DMS114 treated with DMSO at 0.1 percent for 48 hours (cell line): ENCODE data around the gene USP13.
"Not testable (repeated sequence)": the region's sequence is repeated elsewhere in the genome, so short reads cannot be mapped to it uniquely, and the experiment has no call there.

Source experiments
- DNase-seq: peaks from one replicate; lab custom pipeline; 2025; ENCODE audit not compliant: unreplicated experiment; lab: John Stamatoyannopoulos, UW

USP13 gene, protein sequence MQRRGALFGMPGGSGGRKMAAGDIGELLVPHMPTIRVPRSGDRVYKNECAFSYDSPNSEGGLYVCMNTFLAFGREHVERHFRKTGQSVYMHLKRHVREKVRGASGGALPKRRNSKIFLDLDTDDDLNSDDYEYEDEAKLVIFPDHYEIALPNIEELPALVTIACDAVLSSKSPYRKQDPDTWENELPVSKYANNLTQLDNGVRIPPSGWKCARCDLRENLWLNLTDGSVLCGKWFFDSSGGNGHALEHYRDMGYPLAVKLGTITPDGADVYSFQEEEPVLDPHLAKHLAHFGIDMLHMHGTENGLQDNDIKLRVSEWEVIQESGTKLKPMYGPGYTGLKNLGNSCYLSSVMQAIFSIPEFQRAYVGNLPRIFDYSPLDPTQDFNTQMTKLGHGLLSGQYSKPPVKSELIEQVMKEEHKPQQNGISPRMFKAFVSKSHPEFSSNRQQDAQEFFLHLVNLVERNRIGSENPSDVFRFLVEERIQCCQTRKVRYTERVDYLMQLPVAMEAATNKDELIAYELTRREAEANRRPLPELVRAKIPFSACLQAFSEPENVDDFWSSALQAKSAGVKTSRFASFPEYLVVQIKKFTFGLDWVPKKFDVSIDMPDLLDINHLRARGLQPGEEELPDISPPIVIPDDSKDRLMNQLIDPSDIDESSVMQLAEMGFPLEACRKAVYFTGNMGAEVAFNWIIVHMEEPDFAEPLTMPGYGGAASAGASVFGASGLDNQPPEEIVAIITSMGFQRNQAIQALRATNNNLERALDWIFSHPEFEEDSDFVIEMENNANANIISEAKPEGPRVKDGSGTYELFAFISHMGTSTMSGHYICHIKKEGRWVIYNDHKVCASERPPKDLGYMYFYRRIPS

DNA sequence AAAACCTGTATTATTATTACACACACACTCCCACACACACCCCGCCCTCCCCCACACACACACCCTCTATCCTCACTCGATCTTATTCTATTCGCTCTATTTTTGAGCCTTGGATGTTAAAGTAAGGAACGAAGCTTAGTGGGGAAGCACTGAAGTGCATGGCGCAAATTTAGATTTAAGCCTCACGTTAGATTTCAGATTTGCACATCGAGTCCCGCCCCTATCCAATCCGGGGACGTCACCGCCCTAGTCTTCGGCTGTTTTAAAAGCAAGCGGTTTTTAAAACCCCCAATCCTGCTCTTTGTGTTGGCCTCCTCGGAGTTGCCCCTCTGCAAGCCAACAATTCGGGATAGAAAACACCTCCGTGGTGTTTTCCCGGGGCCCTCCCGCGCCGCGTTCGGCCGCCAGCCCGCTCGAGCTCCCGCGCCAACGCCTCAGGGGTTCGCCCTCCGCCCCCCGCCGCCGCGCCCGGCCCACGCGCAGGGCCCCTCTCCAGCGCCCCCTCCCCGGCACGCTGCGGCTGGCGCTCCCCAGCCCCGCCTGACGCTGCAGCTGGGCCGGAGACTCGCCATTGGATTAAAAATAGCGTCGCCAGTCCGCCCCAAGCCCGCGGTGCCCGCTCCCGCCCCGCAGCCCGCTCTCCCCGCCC lies at the start of gene USP13:
Gene USP13 (plus strand): TSS at position 594 of the 649 bp plus-strand sequence. CDS start 186 bp downstream, outside the sequence.
- DNase-seq, result peak; percentile 68

DNA sequence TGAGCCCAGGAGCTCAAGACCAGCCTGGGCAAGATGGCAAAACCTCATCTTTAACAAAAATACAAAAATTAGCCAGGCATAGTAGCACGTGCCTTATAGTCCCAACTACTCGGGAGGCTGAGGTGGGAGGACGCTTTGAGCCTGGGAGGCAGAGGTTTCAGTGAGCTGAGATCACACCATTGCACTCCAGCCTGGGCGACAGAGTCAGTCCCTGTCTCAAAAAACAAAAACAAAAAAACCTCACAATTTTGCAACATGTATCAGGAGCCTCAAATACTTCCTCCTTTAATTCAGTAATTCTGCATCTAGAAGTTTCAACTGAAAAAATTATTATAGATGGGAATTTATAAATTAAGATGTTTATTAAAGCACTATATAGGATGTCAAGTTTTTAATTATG lies 49.5 kb upstream of the USP13 start:
- no peak for DNase-seq

DNA sequence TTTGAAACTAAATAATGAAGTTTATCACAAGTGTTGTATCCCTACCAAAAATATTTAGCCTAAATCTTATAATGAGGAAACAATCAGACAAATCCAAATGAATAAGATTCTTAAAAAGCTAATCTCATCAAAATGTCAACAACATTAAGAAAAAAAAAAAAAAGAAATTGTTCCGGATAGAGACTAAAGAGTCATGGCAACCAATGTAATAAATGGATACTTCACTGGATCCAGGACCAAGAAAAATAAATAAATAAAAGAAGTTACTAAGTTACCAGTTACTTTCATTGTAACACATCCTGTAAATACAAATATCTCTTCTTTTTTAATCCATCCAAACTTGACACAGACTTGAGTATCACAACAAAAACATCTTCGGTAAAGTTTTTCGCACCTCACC lies 49.0 kb upstream of the USP13 start:
- peak; percentile 55 for DNase-seq

DNA sequence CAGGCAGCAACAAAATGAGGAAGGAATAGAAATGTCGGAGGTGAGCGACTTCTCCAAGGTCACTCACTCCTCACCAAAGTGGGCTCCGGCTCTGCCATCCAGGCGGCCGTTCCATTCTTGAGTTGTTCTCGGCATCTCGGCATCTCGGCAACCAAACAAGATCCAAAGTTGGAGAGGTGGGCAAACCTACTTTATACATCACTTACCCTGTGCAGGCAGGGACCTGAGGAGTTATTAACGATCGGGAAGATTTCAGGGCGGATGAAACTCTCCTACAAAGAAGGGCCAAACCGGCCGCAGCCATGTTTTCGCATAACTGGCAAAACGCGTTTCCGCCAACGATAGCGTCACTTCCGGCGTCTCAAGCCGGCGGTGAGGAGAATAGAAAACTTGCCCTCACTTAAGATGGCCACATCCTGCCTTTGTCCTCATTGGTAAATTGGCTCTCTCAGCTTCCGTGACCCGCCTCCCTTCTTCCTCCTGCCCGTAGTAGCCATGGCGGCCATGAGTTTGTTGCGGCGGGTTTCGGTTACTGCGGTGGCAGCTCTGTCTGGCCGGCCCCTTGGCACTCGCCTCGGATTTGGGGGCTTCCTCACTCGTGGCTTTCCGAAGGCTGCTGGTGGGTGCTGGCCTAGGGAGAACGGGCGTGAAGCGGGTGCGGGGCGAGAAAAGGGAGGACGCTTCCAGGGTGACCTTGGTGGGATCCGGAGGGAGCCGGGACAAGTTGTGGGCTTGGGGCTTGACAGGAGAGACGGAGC lies 48.3 kb upstream of the USP13 start, which contains the start of the genes MRPL47 and NDUFB5:
Gene MRPL47 (minus strand): TSS at position 318 of the 758 bp plus-strand sequence. CDS start 14 bp downstream, at position 304.
Gene NDUFB5 (plus strand): TSS at position 474 of the 758 bp plus-strand sequence. CDS start 22 bp downstream, at position 496.
- peak; percentile 97 for DNase-seq

DNA sequence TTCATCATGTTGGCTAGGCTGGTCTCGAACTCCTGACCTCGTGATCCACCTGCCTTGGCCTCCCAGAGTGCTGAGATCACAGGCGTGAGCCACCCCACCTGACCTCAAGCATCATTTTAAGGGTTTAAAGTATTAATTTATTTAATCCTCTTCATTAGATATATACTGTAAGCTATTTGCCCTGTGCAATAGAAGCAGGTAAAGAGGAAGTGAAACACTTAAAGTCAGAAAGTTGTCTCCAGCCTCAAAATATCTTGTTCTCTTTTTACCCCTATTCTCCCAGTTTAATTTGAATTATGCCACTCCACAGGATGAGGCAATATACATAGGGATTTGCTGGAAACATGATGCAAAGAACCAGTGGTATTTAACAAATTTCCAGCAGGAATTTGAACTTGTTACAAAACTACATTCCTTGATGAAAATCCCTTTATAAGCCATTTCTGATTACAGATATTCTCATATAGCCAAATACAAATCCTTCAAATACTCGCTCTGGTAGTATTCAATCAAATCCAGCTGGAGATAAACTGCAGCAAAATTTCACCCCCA lies 46.2 kb upstream of the USP13 start:
- DNase-seq, result no peak

DNA sequence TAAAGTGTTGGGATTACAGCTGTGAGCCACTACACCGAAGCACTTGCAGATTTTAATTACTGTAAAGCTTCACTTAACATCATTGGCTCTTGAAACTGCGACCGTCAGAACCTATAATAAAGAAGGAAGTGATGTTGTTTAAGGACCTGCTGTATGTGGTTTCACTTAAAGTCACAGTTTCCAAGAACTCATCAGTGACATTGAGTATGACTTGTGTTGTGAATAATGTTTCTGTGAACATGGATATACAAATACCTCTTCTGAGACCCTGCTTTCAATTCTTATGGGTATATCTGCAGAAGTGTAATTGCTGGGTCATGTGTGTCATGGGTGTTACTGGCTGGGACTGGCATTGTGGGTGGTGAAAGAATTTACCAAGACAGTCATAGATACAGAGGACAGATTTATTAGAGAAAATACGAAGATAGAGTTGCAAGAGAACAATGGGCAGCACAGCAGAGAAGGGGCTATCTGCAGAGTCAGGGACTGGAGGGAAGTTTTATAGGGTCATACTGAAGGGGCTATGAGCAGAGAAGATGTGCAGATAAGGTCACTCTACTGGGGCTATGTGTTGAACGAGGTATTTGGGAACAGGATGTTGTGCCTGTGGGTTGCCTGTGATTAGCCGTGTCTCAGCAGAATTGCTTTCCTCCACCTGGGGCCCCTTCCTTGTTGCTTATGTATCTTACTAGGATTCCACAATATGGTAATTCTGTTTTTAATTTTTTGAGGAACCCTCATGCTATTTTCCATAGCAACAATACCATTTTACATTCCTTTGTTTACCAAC lies 43.7 kb upstream of the USP13 start:
- DNase-seq, result no peak

DNA sequence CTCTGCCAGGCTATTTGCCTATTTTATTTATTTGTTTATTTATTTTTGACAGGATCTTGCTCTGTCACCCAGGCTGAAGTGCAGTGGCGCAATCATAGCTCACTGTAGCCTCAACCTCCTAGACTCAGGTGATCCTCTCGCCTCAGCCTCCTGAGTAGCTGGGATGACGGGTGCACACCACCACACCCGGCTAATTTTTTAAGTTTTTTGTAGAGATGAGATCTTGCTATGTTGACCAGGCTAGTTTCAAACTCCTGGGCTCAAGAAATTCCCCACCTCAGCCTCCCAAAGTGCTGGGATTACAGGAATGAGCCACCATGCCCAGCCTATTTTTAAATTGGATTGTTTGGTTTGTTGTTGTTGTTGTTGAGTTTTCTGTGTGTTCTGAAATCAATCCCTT lies 42.8 kb upstream of the USP13 start:
- DNase-seq, result no peak

DNA sequence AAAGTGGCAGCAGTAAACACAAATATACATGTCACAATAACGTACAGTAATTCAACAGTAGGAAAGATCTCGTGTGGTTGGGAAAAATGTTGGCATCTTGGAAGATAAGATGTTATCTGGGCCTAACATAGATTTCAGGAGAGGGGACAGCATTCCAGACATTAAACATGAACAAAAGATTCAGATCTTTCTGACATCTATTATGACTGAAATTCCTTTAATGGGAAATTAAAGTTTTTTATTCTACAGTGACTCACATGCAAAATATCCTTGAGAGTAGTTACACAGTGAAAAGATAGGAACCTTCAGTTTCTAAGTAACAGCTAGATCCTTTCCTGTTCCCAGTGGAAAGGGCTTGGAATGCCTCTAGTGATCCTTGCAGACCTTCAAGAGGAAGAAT lies 39.0 kb upstream of the USP13 start:
- DNase-seq, result no peak

DNA sequence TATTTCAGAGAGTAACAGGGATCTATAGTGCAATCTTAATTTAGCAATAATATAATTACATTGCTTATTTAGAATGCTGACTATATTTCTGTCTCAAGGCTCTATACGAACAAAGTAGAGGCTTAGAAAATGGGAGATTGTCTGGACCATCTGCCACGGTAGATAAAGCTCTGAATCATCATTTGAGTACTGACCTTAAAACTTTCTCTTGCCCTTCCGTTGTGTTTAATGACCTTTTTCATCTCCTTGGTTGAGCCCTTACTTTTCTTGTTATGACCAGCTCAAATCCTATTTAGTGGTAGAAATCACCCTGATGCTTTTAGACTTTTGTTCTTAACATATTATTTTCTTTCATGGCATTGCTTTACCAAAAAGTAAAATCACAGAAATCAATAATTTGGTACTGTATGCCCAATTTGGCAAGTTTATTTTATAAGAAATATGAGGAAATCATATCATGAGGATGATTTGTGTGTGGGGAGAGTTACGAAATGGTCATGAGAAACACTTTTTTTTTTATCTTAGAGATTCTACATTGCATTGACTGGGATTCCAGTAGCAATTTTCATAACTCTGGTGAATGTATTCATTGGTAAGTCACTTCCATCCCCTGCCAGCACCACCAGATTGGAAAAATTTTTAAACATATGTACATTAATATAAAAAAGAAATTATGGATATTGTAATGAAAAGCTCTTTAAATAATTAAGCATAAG lies 37.2 kb upstream of the USP13 start:
- no peak for DNase-seq

DNA sequence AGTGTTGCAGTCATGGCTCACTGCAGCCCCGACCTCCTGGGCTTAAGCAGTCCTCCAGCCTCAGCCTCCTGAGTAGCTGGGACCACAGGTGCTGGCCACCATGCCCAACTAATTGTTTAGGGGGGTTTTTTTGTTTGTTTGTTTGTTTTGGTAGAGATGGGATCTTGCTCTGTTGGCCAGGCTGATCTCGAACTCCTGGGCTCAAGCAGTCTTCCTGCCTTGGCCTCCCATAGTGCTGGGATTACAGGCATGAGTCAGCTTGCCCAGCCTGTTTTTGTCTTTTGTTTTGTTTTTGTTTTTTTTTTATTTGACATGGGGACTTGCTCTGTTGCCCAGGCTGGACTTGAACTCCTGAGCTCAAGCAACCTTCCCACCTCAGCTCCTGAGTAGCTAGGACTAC lies 30.8 kb upstream of the USP13 start:
- DNase-seq, result no peak

DNA sequence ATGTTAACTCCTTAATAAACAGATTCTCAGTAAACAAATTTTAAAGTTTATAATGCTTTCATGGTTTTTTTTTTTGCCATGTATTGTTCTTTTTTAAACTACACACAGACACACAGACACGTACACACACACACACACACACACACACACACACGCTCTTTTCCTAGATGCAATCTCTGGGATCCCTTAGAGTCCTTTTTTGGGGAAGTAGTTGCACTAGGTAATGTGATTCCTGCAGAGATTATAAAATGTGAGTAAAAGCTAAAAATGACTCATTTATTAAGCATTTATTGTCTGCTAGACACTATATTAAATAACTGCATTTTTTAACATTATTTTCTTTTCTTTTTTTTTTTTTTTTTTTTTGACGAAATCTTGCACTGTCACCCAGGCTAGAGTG lies 28.4 kb upstream of the USP13 start:
- DNase-seq, result no peak

DNA sequence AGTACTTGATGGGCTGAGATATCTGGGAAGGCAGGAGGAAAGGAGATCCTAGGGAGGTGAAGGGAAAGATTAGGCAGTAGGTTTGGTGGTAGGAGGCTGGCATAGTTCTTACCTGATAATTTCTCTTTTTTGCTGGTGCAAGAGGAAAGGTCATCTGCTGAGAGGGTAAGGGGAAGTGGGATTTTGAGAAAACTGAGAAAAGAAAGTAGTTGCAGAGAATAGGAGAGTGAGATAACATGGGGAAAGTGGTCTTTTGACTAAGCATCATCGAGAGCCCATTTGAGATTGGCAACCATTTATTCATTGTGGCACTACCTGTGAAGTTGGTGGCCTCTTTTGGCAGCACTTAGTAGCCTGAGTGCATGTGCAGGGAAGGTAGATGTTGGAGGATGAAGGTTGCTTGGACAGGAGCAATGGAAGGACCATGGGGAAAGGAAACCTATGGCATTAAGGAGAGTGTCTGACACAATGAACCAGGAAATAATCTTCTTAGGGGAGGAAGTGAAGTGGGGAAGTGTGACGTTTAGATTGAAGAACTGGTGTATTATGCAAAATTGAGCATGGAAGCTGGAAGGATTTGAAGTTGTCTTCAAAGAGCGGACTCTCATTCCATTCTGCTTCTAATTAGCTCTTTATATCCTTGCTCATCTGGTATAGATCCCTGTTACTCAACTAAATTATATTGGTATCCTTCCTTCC lies 21.9 kb upstream of the USP13 start:
- no peak for DNase-seq

DNA sequence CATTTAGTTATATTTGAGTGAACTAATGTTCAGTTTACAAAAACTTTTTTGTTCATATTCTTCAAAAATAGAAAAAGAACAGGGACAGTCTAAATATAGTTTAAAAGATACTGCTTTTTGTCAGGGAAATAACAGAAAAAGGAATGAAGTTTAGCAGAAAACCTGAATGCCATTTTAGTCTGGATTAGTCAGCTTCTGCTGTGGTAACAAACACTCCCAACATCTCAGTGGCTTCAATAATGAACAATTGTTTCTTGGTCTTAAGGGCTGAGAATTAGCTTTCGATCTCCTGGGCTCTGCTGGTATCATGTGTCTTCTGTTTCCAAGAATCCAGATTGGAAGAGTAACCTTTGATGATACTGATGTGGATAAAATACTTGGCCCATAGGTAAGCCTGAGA lies 12.4 kb upstream of the USP13 start:
- DNase-seq, result no peak

DNA sequence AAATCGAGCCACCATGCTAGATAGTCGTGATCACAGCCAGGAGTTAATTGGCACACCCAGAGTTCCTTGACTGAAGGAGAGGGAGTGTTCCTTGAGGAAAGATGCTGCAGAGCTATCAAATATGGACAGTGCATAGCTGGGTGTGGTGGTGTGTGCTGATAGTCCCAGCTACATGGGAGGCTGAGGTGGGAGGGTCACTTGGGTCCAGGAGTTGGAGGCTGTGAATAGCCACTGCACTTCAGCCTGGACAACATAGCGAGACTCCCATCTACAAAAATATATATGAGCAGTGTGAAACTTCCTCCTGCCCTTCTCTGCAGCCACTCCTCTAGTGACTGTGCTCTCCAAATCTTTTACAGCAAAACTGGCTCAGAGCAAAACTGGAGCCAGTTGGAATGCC lies 10.0 kb upstream of the USP13 start:
- no peak for DNase-seq

DNA sequence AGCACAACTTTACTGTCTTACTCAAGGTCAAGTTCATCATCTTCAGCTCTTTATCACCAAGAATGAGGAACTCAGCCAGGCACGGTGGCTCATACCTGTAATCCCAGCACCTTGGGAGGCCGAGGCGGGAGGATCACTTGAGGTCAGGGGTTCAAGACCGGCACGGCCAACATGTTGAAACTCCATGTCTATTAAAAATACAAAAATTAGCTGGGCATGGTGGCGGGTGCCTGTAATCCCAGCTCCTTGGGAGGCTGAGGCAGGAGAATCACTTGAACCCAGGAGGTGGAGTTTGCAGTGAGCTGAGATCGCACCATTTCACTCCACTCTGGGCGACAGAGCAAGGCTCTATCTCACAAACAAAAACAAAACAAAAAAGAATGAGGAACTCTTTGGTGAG lies 9.0 kb upstream of the USP13 start:
- DNase-seq, result not testable (repeated sequence)

DNA sequence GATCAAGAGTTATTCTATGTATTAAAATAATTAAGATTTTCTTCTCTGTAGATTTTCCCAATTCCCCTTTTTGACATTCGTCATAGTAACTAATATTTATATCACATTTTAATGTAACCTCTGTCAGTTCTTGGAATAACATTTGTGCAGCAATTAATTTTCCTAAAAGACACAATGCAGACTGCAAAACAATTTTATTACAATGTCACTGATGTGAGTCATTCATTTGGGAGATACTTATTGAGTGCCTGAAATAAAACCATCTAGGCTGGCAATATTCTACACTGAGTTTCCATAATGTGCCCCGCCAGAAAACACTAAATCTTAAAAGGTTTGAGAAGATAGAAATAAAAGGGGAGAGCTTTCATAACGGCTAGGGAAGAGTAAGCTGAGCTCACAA lies 6.7 kb upstream of the USP13 start:
- DNase-seq, result no peak

DNA sequence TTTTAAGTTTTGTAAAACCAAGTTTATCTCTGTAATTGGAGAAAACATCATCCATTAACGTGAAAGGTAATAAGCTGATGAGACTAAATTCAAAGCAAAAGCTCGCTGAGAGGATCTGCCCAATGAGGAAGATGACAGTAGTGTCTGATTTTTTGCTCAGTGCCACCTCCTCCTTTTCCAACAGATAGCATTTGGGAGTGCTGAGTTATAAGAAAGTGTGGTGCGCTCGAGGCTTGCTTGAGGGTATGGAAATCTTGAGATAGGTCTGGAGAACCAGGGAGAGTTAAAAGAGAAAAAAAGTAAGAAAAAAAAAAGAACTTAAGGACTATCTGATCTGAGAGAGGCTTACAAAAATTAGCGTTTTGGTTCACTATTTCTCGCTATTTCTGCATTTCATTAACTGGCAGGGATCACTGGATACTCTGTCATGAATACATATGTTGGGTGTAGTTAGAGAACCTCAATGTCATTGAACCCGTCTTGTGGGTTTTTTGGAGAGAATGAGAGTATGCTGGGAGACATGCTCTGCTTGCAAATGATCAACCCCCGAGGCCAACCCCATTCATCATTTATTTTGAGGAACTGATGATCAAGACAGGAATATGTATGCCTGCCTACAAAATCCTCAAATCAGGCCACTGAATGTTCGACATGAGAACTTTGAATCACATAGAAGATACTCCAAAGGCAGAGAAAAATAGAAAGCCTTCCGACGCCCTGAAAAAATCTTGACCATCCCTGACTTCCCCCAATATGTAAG lies 973 bp upstream of the USP13 start:
- no peak for DNase-seq
